DOHH2 (cell line): ENCODE results near the gene LINGO1.

Experiments
- CTCF ChIP-seq: fragments of 200-600 bp; sonication (generic); IDR thresholded peaks from one replicate; pipeline ENCODE4 v1.5.1; 2014; ENCODE audit warnings: antibody characterized with exemption, mild to moderate bottlenecking, low read depth, low read length; ENCODE audit not compliant: poor library complexity, severe bottlenecking
- EZH2phosphoT487 ChIP-seq: fragments of 200-600 bp; sonication (generic); IDR thresholded peaks from 2 replicates; pipeline ENCODE4 v1.6.1; 2017; ENCODE audit warnings: borderline replicate concordance, mild to moderate bottlenecking, antibody characterized with exemption, low read length, moderate library complexity, mixed read lengths

GRCh38 chr15:77626002-77626401 is 6.7 kb downstream of the LINGO1 start:
- TF ChIP-seq CTCF: no peak
- no peak for TF ChIP-seq EZH2phosphoT487
